ENCODE data around the gene LHCGR.

- TF ChIP-seq GATA2 (IDR thresholded peaks at IDR 0.05; ENCODE audit: low read depth, low read length), result no peak
- TF ChIP-seq GATA3 (IDR thresholded peaks at IDR 0.05; ENCODE audit: low read depth, low read length), result no peak
These were observed 14.7 kb upstream of the LHCGR start for GRCh38 chr2:48770181-48770580.
